ACC112 (cell line): ENCODE results near the gene MLLT10.

ENCODE experiments used
- H2AFZ ChIP-seq: fragments of 200-600 bp; sonication (generic); one replicate; pipeline ENCODE4 v1.6.0; 2017; ENCODE audit warnings: antibody characterized with exemption, low read length; ENCODE audit not compliant: unreplicated experiment
- H3K27ac ChIP-seq: fragments of 200-600 bp; sonication (generic); 2 replicates; pipeline ENCODE4 v1.5.1; 2014; ENCODE audit warnings: low read depth, mild to moderate bottlenecking, antibody characterized with exemption, low read length, moderate library complexity
- H3K27me3 ChIP-seq: fragments of 200-600 bp; sonication (generic); 2 replicates; pipeline ENCODE4 v1.6.1; 2014; ENCODE audit warnings: mild to moderate bottlenecking, antibody characterized with exemption, low read length, moderate library complexity, mixed read lengths; ENCODE audit not compliant: insufficient read depth
- H3K36me3 ChIP-seq: fragments of 200-600 bp; sonication (generic); 2 replicates; pipeline ENCODE4 v1.6.1; 2016; ENCODE audit warnings: mild to moderate bottlenecking, antibody characterized with exemption, low read length, moderate library complexity, mixed read lengths; ENCODE audit not compliant: insufficient read depth
- H3K4me1 ChIP-seq: fragments of 200-600 bp; sonication (generic); one replicate; pipeline ENCODE4 v1.6.1; 2016; ENCODE audit warnings: low read length, mixed read lengths; ENCODE audit not compliant: insufficient read depth, unreplicated experiment, control insufficient read depth
- H3K4me3 ChIP-seq: fragments of 200-600 bp; sonication (generic); 2 replicates; pipeline ENCODE4 v1.5.1; 2014; ENCODE audit warnings: mild to moderate bottlenecking, low read depth, low read length
- H3K79me2 ChIP-seq: fragments of 200-600 bp; sonication (generic); one replicate; pipeline ENCODE4 v1.6.0; 2016; ENCODE audit warnings: low read length; ENCODE audit not compliant: control insufficient read depth, unreplicated experiment, insufficient read depth

Gene MLLT10

GRCh38 chr10:21518149-21518640 is 15.8 kb upstream of the MLLT10 start:
- peak overlapping the region; percentile 98 for H2AFZ ChIP-seq
- peaks cover 26% of the 10 kb centered on the region for H3K4me1 ChIP-seq
- no peaks in the 10 kb centered on the region for H3K27me3 ChIP-seq
- H3K4me3 ChIP-seq, result peak overlapping the region; percentile 65
- H3K27ac ChIP-seq, result no peak overlapping the region
- no peaks in the 10 kb centered on the region for H3K36me3 ChIP-seq
- no peaks in the 10 kb centered on the region for H3K79me2 ChIP-seq

GRCh38 chr10:21518641-21519396 is 15.2 kb upstream of the MLLT10 start:
- H3K4me3 ChIP-seq, result peak overlapping the region; percentile 65
- no peaks in the 10 kb centered on the region for H3K27me3 ChIP-seq
- H2AFZ ChIP-seq, result peak overlapping the region; percentile 67
- peaks cover 30% of the 10 kb centered on the region for H3K4me1 ChIP-seq
- H3K79me2 ChIP-seq, result no peaks in the 10 kb centered on the region
- no peaks in the 10 kb centered on the region for H3K36me3 ChIP-seq
- peak overlapping the region; percentile 63; the same call in 1 of the 2 replicates for H3K27ac ChIP-seq

- H3K27ac ChIP-seq, result peak overlapping the region; percentile 63
- peaks cover 30% of the 10 kb centered on the region for H3K4me1 ChIP-seq
- H3K27me3 ChIP-seq, result no peaks in the 10 kb centered on the region
- H2AFZ ChIP-seq, result peak overlapping the region; percentile 67
- H3K4me3 ChIP-seq, result peak overlapping the region; percentile 65
- no peaks in the 10 kb centered on the region for H3K36me3 ChIP-seq
- no peaks in the 10 kb centered on the region for H3K79me2 ChIP-seq
These were observed 14.6 kb upstream of the MLLT10 start for GRCh38 chr10:21519397-21519933.

- Histone ChIP-seq H3K4me3 (peak overlapping the region; percentile 65), H3K79me2 (no peaks in the 10 kb centered on the region), H3K27me3 (no peaks in the 10 kb centered on the region), H3K27ac (peak overlapping the region; percentile 63), H3K36me3 (no peaks in the 10 kb centered on the region), H3K4me1 (peaks cover 30% of the 10 kb centered on the region), H2AFZ (peak overlapping the region; percentile 67)
These were observed 14.0 kb upstream of the MLLT10 start for GRCh38 chr10:21519941-21520436.

DNA sequence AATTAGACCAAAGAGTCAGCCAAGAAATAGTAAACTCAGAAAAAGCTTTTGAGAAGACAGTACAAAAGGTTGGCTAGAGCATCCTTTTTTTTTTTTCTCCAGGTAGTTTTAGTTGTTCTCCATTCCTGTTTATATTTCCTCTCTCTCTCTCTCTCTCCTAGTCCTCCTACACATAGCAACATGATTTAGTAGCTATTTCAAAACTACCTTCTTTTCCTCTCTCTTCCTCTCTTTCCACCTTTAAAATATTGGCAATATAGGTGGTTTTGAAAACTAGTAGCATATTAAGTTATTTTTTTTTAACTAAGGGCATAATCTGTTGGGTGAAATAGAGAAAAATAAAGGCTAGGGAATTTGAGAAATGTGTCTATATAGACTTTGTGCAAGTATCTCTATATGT is 13.5 kb upstream of the MLLT10 start:
- peak overlapping the region; percentile 55 for H2AFZ ChIP-seq
- H3K4me3 ChIP-seq, result peak overlapping the region; percentile 65
- H3K4me1 ChIP-seq, result peaks cover 30% of the 10 kb centered on the region
- no peaks in the 10 kb centered on the region for H3K79me2 ChIP-seq
- no peaks in the 10 kb centered on the region for H3K36me3 ChIP-seq
- no peaks in the 10 kb centered on the region for H3K27me3 ChIP-seq
- H3K27ac ChIP-seq, result peak overlapping the region; percentile 63

GRCh38 chr10:21520949-21521348 is 13.1 kb upstream of the MLLT10 start:
- peak overlapping the region; percentile 65; the same call in 1 of the 2 replicates for H3K4me3 ChIP-seq
- no peaks in the 10 kb centered on the region for H3K36me3 ChIP-seq
- H3K27me3 ChIP-seq, result no peaks in the 10 kb centered on the region
- H3K4me1 ChIP-seq, result peaks cover 26% of the 10 kb centered on the region
- H2AFZ ChIP-seq, result no peak overlapping the region
- H3K27ac ChIP-seq, result no peak overlapping the region
- no peaks in the 10 kb centered on the region for H3K79me2 ChIP-seq

DNA sequence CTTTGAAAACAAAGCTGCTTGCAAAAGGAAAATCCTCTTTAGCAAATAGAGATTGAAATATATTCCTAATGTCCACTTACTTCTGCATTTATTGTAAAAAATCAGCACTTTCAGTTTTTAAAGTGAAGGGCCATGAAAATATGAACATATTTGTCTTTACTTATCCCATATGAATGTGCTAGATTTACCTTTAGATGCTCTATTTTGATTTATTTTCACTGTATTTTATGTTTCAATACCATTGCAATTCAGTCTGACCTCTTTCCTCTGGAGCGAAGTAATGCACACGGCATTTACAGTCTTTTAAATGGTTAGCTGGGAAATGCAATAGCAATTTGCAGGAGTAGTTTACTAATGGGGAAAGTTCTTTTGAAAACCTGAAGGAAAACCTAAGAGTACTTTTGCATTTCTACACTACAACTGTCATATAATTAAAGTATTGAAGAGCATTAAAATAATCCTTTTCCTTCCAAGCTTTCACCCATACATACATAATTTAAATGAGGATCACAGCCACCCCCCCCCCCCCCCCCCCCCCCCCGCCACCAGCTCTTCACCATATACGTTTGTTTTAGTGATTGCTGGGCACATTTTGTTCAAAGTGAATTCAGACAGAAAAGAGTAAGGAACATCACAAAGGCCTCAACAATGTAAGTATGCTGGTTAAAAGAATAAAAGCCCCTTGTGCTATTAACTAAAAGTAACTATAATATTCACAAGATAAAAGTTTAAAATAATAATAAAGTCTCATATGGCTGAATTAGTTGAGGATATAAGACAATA is 12.1 kb upstream of the MLLT10 start:
- Histone ChIP-seq H3K4me3 (peak overlapping the region; percentile 11; the same call in 1 of the 2 replicates), H3K36me3 (no peaks in the 10 kb centered on the region), H2AFZ (peak overlapping the region; percentile 30), H3K4me1 (peaks cover 25% of the 10 kb centered on the region), H3K79me2 (no peaks in the 10 kb centered on the region), H3K27ac (no peak overlapping the region), H3K27me3 (no peaks in the 10 kb centered on the region)

DNA sequence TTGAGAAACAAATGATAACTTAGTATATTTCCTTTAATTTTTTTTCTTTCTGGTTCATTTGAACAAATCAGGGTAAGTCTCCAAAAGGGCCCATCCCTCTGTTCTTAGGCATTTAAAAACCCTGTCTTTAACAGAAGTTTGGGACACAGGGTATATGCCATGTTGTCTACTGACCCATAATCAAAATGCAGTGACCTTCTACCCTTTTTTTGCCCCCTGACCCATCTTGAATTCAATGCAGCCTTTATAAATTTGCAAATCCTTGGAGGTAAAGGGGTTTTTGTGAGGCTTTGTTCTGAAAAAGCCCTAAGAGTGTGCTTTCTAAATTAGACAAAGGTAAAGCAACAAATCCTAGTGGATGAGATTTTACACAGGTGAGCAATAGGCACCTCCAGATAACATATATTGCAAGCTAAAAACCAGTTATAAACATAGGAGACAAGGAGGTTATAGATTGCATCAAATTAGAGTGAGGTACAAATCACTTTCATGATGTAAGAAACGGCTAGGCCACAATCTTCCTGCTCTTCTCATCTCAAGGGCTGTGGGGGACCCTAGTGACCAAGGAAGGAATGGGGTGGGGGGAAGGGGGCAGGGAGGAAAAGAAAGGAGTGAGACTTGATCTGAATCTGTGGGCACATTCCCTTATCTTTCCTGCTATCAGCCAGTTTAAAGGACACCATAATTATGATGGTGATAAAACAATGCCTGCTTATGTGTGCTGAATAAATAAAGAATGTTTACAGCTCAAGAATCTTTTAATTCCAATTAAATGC is 11.2 kb upstream of the MLLT10 start:
- Histone ChIP-seq H3K4me1 (peaks cover 23% of the 10 kb centered on the region), H3K36me3 (no peaks in the 10 kb centered on the region), H3K27me3 (no peaks in the 10 kb centered on the region), H3K4me3 (no peak overlapping the region), H3K27ac (no peak overlapping the region), H3K79me2 (peaks cover 2% of the 10 kb centered on the region), H2AFZ (no peak overlapping the region)

DNA sequence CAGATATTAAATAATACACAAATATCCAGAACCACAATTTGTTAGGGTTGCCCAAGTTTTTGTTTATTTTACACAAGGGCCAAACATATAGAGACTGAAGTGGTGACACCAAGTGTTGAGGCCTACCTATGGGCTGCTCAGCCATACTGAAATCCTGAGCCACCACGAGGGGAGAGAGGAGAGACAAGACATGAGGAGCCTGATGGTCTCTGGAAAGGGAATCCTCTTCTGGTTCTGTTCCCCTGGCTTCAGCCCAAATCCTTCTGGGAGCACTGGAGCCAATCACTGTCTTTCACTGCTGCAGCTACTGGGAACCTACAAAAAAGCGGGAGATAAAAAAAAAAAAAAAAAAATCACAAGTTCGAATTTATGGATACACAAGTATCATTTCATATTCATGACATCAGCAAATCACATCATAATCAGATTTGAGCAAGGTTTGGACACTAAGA is 10.4 kb upstream of the MLLT10 start:
- no peak overlapping the region for H3K27ac ChIP-seq
- H3K4me3 ChIP-seq, result peak overlapping the region; percentile 83; the same call in 1 of the 2 replicates

DNA sequence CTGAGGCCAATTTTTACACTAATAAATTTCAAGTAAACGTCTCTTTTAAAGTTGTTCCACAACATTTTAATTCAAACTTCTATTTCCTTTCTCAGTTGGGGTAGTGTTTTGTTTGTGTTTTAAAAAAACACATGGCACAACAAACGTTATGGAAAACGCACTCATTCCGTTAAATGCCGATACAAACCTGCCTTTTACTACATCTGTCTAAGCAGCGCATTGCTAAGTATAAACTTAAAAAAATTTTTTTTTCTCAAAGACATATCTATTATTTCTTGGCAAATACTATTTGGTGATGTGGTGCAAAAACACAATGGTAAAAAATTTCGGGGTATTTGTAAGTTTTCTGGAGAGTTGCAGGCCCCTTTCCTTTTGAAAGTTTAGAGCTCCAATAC is 9.9 kb upstream of the MLLT10 start:
- peaks cover 2% of the 10 kb centered on the region for H3K79me2 ChIP-seq
- no peaks in the 10 kb centered on the region for H3K36me3 ChIP-seq
- peaks cover 23% of the 10 kb centered on the region for H3K4me1 ChIP-seq
- H3K27me3 ChIP-seq, result no peaks in the 10 kb centered on the region
- peak overlapping the region; percentile 16 for H2AFZ ChIP-seq
- H3K4me3 ChIP-seq, result peak overlapping the region; percentile 83
- H3K27ac ChIP-seq, result peak overlapping the region; percentile 92; the same call in 1 of the 2 replicates

More for the DNA sequence above, 10.4 kb upstream of the MLLT10 start:
- Histone ChIP-seq H3K4me1 (peaks cover 20% of the 10 kb centered on the region), H3K27me3 (no peaks in the 10 kb centered on the region), H3K36me3 (no peaks in the 10 kb centered on the region), H3K79me2 (peaks cover 2% of the 10 kb centered on the region), H2AFZ (peak overlapping the region; percentile 16)
